K562 (cell line): ENCODE measurements around the gene APOM. TPM values are rescaled to one million over a fixed set of nuclear protein-coding genes. Genes with fewer than 3 reads are reported as not detected.

ENCODE experiments used
- CBFB ChIP-seq: sonication (generic); formaldehyde crosslinking; IDR thresholded peaks from 2 replicates; pipeline ENCODE4 v1.4.0; 2020; ENCODE audit warnings: mild to moderate bottlenecking, missing genetic modification reagents
- CHD1 ChIP-seq: fragments of 200-600 bp; sonication (generic); IDR thresholded peaks from one replicate; pipeline ENCODE4 v1.6.1; 2012; ENCODE audit warnings: mild to moderate bottlenecking, moderate library complexity, low read length, inconsistent platforms
- CREM ChIP-seq: IDR thresholded peaks from 2 replicates; pipeline ENCODE4 v1.6.1; 2014; ENCODE audit warnings: antibody characterized with exemption, low read depth
- FOXA3 ChIP-seq, 2 experiments: fragments of 450-650 bp in 1 of 2; sonication (generic) in 1 of 2; formaldehyde crosslinking; IDR thresholded peaks in 1 of 2; conservative IDR thresholded peaks in 1 of 2; 2 replicates each; pipeline versions ENCODE4 v1.4.0 to v1.8.0; 2020 to 2022; ENCODE audit warnings: mild to moderate bottlenecking in 2 of 2, missing genetic modification reagents in 1 of 2
- HDGF ChIP-seq: fragments of 450-650 bp; IDR thresholded peaks from 2 replicates; pipeline ENCODE4 v1.6.1; 2016
- JUN ChIP-seq, 2 experiments: sonication (generic) in 1 of 2; formaldehyde crosslinking in 1 of 2; IDR thresholded peaks; 2 replicates each; pipeline versions ENCODE4 v1.6.1 to v1.8.0; 2012 to 2022; ENCODE audit warnings: borderline replicate concordance in 2 of 2, mild to moderate bottlenecking in 2 of 2, improper control_type of control experiment in 1 of 2, low read depth in 1 of 2, low read length in 1 of 2, missing genetic modification reagents in 1 of 2
- OTX1 ChIP-seq: fragments of 450-650 bp; formaldehyde crosslinking; IDR thresholded peaks from 2 replicates; pipeline ENCODE4 v1.4.0; 2022; ENCODE audit warnings: mild to moderate bottlenecking
- TEAD1 ChIP-seq, 2 experiments: fragments of 450-650 bp in 1 of 2; sonication (generic) in 1 of 2; formaldehyde crosslinking; IDR thresholded peaks; 2 replicates each; pipeline versions ENCODE4 v1.4.0 to v1.8.0; 2020 to 2022; ENCODE audit warnings: mild to moderate bottlenecking in 2 of 2, missing genetic modification reagents in 1 of 2
- TOE1 ChIP-seq, 2 experiments: fragments of 450-650 bp in 1 of 2; sonication (generic) in 1 of 2; formaldehyde crosslinking in 1 of 2; IDR thresholded peaks; 2 replicates each; pipeline versions ENCODE4 v1.7.1 to v1.8.0; 2016 to 2022; ENCODE audit warnings: borderline replicate concordance in 2 of 2, mild to moderate bottlenecking in 2 of 2, antibody characterized with exemption in 1 of 2, inconsistent platforms in 1 of 2, low read depth in 1 of 2, missing genetic modification reagents in 1 of 2, moderate library complexity in 1 of 2
- polyA plus RNA-seq, 8 experiments: library from polyadenylated mRNA; depleted of rRNA in 4 of 8; stranded (reverse) in 5 of 8; unstranded in 3 of 8; fragments of >200 nt; fragmentation: Nextera tagmentation in 2 of 8; fragmentation: Illumina TruSeq in 1 of 8; extraction: Ambion mirVana in 2 of 8; extraction: Trizol in 1 of 8; gene quantifications; 2 replicates each; pipeline versions ENCODE4 v1.2.1 to v1.2.3, GENCODE V29; 2011 to 2014; ENCODE audit warnings: inconsistent platforms in 1 of 8, missing spikeins in 1 of 8
- total RNA-seq, 7 experiments: library from RNA; depleted of rRNA in 6 of 7; stranded (reverse); fragments of >200 nt in 6 of 7; fragmentation: Illumina TruSeq in 2 of 7; extraction: Trizol in 2 of 7; gene quantifications; 2 replicates each; pipeline versions ENCODE4 v1.2.1 to v1.2.3, GENCODE V29; 2011 to 2021; ENCODE audit warnings: low replicate concordance in 1 of 7
- TF ChIP-seq, protein P1 (sequence below): fragments of 450-650 bp; IDR thresholded peaks from 2 replicates; pipeline ENCODE4 v1.6.1; 2017; ENCODE audit warnings: antibody characterized with exemption, mild to moderate bottlenecking
- TF ChIP-seq, protein P2 (sequence below): sonication (generic); formaldehyde crosslinking; IDR thresholded peaks from 2 replicates; pipeline ENCODE4 v1.8.0; 2022; ENCODE audit warnings: mild to moderate bottlenecking, missing genetic modification reagents, borderline replicate concordance
- TF ChIP-seq, protein P3 (sequence below): sonication (generic); formaldehyde crosslinking; IDR thresholded peaks from 2 replicates; pipeline ENCODE4 v1.8.0; 2023; ENCODE audit warnings: missing genetic modification reagents, mild to moderate bottlenecking, borderline replicate concordance

Gene APOM
- total and polyA plus RNA-seq, 9 of the 15 experiments (the other 6 are each of a cell fraction or from before 2014, with no cell fraction given), result 5.7 to 24.3 (median 10.4) TPM

DNA sequence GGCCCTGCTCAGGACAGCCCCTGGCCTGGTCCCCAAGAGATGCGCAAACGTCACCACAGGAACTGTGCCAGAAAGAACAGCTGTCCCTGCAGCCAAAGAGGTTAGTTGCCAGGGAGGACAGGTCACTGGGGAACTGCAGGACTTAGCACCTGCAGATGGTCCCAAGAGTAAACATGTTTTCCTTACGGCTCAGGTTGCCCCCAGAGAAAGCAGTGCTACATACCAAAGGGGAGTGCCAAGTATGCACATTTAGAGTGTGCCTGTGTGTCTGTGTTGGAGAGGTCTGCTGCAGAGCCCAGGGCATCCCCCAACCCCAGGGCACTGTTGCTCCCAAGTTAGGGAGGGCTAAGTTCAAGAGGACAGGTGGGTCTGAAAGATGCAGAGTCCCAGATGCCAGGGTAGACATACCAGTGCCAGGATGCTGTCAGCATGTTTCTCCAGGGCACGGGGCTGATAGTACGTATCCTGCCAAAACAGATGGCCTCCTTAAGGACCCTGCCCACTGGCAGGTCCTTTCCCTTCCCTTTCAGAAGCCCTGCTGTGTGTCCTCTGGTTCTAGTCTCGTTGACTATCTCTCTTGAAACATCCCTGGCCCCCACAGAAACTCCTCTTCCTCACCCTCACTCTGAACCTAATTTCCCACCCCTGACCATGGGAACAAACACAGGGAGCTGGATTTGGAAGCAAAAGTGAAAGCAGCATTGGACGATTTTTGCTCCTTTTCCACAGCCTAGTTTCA is 46.1 kb downstream of the APOM start (continued):
- TF ChIP-seq, protein P1, sequence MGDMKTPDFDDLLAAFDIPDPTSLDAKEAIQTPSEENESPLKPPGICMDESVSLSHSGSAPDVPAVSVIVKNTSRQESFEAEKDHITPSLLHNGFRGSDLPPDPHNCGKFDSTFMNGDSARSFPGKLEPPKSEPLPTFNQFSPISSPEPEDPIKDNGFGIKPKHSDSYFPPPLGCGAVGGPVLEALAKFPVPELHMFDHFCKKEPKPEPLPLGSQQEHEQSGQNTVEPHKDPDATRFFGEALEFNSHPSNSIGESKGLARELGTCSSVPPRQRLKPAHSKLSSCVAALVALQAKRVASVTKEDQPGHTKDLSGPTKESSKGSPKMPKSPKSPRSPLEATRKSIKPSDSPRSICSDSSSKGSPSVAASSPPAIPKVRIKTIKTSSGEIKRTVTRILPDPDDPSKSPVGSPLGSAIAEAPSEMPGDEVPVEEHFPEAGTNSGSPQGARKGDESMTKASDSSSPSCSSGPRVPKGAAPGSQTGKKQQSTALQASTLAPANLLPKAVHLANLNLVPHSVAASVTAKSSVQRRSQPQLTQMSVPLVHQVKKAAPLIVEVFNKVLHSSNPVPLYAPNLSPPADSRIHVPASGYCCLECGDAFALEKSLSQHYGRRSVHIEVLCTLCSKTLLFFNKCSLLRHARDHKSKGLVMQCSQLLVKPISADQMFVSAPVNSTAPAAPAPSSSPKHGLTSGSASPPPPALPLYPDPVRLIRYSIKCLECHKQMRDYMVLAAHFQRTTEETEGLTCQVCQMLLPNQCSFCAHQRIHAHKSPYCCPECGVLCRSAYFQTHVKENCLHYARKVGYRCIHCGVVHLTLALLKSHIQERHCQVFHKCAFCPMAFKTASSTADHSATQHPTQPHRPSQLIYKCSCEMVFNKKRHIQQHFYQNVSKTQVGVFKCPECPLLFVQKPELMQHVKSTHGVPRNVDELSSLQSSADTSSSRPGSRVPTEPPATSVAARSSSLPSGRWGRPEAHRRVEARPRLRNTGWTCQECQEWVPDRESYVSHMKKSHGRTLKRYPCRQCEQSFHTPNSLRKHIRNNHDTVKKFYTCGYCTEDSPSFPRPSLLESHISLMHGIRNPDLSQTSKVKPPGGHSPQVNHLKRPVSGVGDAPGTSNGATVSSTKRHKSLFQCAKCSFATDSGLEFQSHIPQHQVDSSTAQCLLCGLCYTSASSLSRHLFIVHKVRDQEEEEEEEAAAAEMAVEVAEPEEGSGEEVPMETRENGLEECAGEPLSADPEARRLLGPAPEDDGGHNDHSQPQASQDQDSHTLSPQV, result 0 out of 2 replicates have a peak, but pooled peaks have one; percentile 21
- TF ChIP-seq CREM, result peak; percentile 45; the same call in 1 of the 2 replicates
- no peak for TF ChIP-seq JUN (IDR thresholded peaks at IDR 0.05; ENCODE audit: borderline replicate concordance, low read depth, low read length)
- peak; percentile 89; the same call in 1 of the 2 replicates for TF ChIP-seq JUN (CRISPR knock-in tag; IDR thresholded peaks at IDR 0.05; ENCODE audit: borderline replicate concordance)
- TF ChIP-seq TEAD1 (CRISPR knock-in tag; IDR thresholded peaks at IDR 0.05), result peak in 1 of 2 experiments; percentile 66; a peak in 1 of 4 replicates
- TF ChIP-seq, protein P2, sequence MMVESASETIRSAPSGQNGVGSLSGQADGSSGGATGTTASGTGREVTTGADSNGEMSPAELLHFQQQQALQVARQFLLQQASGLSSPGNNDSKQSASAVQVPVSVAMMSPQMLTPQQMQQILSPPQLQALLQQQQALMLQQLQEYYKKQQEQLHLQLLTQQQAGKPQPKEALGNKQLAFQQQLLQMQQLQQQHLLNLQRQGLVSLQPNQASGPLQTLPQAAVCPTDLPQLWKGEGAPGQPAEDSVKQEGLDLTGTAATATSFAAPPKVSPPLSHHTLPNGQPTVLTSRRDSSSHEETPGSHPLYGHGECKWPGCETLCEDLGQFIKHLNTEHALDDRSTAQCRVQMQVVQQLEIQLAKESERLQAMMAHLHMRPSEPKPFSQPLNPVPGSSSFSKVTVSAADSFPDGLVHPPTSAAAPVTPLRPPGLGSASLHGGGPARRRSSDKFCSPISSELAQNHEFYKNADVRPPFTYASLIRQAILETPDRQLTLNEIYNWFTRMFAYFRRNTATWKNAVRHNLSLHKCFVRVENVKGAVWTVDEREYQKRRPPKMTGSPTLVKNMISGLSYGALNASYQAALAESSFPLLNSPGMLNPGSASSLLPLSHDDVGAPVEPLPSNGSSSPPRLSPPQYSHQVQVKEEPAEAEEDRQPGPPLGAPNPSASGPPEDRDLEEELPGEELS (CRISPR knock-in tag), result 0 out of 2 replicates have a peak, but pooled peaks have one; percentile 42
- TF ChIP-seq CBFB (CRISPR knock-in tag), result peak; percentile 67; the same call in 1 of the 2 replicates
- TF ChIP-seq FOXA3 (CRISPR knock-in tag; conservative IDR thresholded peaks at IDR 0.05 in 1 of 2, IDR thresholded peaks at IDR 0.05 in 1 of 2), result peak in 1 of 2 experiments; percentile 75; a peak in 1 of 4 replicates
- TF ChIP-seq OTX1, result 0 out of 2 replicates have a peak, but pooled peaks have one; percentile 53
- 0 out of 2 replicates have a peak, but pooled peaks have one; percentile 76 for TF ChIP-seq HDGF
- TF ChIP-seq, protein P3, sequence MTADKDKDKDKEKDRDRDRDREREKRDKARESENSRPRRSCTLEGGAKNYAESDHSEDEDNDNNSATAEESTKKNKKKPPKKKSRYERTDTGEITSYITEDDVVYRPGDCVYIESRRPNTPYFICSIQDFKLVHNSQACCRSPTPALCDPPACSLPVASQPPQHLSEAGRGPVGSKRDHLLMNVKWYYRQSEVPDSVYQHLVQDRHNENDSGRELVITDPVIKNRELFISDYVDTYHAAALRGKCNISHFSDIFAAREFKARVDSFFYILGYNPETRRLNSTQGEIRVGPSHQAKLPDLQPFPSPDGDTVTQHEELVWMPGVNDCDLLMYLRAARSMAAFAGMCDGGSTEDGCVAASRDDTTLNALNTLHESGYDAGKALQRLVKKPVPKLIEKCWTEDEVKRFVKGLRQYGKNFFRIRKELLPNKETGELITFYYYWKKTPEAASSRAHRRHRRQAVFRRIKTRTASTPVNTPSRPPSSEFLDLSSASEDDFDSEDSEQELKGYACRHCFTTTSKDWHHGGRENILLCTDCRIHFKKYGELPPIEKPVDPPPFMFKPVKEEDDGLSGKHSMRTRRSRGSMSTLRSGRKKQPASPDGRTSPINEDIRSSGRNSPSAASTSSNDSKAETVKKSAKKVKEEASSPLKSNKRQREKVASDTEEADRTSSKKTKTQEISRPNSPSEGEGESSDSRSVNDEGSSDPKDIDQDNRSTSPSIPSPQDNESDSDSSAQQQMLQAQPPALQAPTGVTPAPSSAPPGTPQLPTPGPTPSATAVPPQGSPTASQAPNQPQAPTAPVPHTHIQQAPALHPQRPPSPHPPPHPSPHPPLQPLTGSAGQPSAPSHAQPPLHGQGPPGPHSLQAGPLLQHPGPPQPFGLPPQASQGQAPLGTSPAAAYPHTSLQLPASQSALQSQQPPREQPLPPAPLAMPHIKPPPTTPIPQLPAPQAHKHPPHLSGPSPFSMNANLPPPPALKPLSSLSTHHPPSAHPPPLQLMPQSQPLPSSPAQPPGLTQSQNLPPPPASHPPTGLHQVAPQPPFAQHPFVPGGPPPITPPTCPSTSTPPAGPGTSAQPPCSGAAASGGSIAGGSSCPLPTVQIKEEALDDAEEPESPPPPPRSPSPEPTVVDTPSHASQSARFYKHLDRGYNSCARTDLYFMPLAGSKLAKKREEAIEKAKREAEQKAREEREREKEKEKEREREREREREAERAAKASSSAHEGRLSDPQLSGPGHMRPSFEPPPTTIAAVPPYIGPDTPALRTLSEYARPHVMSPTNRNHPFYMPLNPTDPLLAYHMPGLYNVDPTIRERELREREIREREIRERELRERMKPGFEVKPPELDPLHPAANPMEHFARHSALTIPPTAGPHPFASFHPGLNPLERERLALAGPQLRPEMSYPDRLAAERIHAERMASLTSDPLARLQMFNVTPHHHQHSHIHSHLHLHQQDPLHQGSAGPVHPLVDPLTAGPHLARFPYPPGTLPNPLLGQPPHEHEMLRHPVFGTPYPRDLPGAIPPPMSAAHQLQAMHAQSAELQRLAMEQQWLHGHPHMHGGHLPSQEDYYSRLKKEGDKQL (CRISPR knock-in tag), result peak; percentile 9; the same call in 1 of the 2 replicates
- TF ChIP-seq CHD1, result peak; percentile 24
- no peak for TF ChIP-seq TOE1 (IDR thresholded peaks at IDR 0.05; ENCODE audit: borderline replicate concordance)
- TF ChIP-seq TOE1 (CRISPR knock-in tag; IDR thresholded peaks at IDR 0.05; ENCODE audit: borderline replicate concordance, low read depth), result peak; percentile 58; the same call in 1 of the 2 replicates
